Transverse colon (tissue), 4 donors: ENCODE results near the gene DNMT3B. TPM values are rescaled to one million over a fixed set of nuclear protein-coding genes. Genes with fewer than 3 reads are reported as not detected.
"Not testable (repeated sequence)": the region's sequence is repeated elsewhere in the genome, so short reads cannot be mapped to it uniquely, and the experiment has no call there.

Experiments used
- DNase-seq: peaks from one replicate; pipeline ENCODE4 v3.0.0-alpha.2; 2019
- H3K27ac ChIP-seq, 4 donors: fragments of 200-600 bp; sonication (generic); 2 replicates each; pipeline ENCODE4 v1.5.1; 2016 to 2018; ENCODE audit warnings: inconsistent platforms in 4 of 4
- H3K27me3 ChIP-seq: fragments of 200-600 bp; sonication (generic); 2 replicates; pipeline ENCODE4 v1.5.1; 2017; ENCODE audit warnings: inconsistent platforms
- H3K36me3 ChIP-seq, 4 donors: fragments of 200-600 bp; sonication (generic); 2 replicates each; pipeline ENCODE4 v1.5.1; 2017 to 2019; ENCODE audit warnings: inconsistent platforms in 4 of 4
- H3K4me1 ChIP-seq, 4 donors: fragments of 200-600 bp; sonication (generic); 2 replicates each; pipeline ENCODE4 v1.5.1; 2017 to 2020; ENCODE audit warnings: inconsistent platforms in 4 of 4
- H3K4me3 ChIP-seq, 4 donors: fragments of 200-600 bp; sonication (generic); 1 replicate in 1 of 4; 2 replicates in 3 of 4; pipeline versions ENCODE4 v1.5.1 to v1.6.1; 2017 to 2019; ENCODE audit warnings: inconsistent platforms in 4 of 4
- H3K9me3 ChIP-seq, 2 donors: fragments of 200-600 bp; sonication (generic); 2 replicates each; pipeline ENCODE4 v1.5.1; 2017 to 2019; ENCODE audit warnings: inconsistent platforms in 2 of 2
- EP300 ChIP-seq: sonication (generic); formaldehyde crosslinking; IDR thresholded peaks from one replicate; pipeline ENCODE4 v1.6.1; 2017; ENCODE audit warnings: antibody characterized with exemption, low read depth
- POLR2A ChIP-seq: fragments of 450-650 bp; IDR thresholded peaks from one replicate; pipeline ENCODE4 v1.6.1; 2016; ENCODE audit warnings: antibody characterized with exemption, mild to moderate bottlenecking, moderate library complexity
- POLR2AphosphoS5 ChIP-seq, 3 donors: sonication (generic); formaldehyde crosslinking; IDR thresholded peaks; one replicate each; pipeline ENCODE4 v1.6.1; 2016; ENCODE audit warnings: antibody characterized with exemption in 3 of 3
- WGBS, 2 donors: methylation state at CpG; one replicate each; pipeline ENCODE4 v1.1.5; 2018; ENCODE audit warnings: low coverage in 1 of 2; 5-methylcytosine and 5-hydroxymethylcytosine counted together
- in situ Hi-C, 4 donors: fragments of 200-750 bp; cut with MboI; loops; one replicate each; pipeline versions ENCODE4 v1.15.0 to v1.15.1; 2017; ENCODE audit warnings: low sequenced_read_pairs in 3 of 4, low pct_ligation_motif_present in 1 of 4, low pct_unique_long_range_greater_than_20kb in 1 of 4
- intact Hi-C: fragments of 100-400 bp; cut with DNase I; formaldehyde crosslinking; loops from one replicate; pipeline ENCODE4 v1.15.1; 2023; ENCODE audit warnings: low total_unique reads
- total RNA-seq, 4 donors: library from RNA; depleted of rRNA; stranded (reverse); fragments of >200 nt; gene quantifications; one replicate each; pipeline ENCODE4 v1.1.0, GENCODE V29; 2016
- TF ChIP-seq, protein P1 (sequence below), 5 experiments: fragments of 200-600 bp in 3 of 5; fragments of 450-650 bp in 2 of 5; sonication (generic) in 3 of 5; IDR thresholded peaks; 1 replicate in 2 of 5; 2 replicates in 3 of 5; pipeline ENCODE4 v1.5.1; 2016 to 2017; ENCODE audit warnings: antibody characterized with exemption in 5 of 5, inconsistent platforms in 3 of 5, mild to moderate bottlenecking in 2 of 5, moderate library complexity in 1 of 5

The DNMT3B gene
- total RNA-seq, 4 donors from 2014 or later = 0.37 to 6.8 (median 0.67) TPM

DNA sequence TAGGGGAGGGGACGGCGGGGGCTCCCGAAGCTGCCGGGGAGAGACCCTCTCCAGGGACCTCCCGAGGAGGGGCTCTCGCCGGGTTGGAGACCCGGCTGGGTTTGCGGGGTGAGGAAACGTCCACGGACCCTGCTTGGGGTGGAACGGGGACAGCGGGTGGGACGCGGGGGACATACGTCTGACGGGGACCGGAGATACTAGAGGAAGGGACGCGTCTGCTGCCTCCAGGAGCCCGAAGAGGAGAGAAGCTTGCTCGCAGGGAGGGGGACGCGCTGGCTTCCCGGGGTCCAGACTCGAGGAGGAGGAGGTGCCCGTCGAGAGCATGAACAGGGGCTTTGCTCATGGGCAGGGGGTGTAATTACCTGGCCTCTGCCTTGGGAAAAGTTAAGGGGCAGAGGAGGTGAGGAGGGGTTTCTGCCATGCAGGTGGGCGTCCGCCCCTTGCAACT, 593 bp downstream of the DNMT3B start:
- no peaks in the 10 kb centered on the region for H3K27me3 ChIP-seq
- H3K4me1 ChIP-seq = peaks cover 9 to 17% (median 13%) of the 10 kb centered on the region in 4 donors
- in situ Hi-C loops (no loop called here), intact Hi-C loops (no loop called here)
- H3K4me3 ChIP-seq = peak overlapping the region; percentile 81 to 87 (median 84)
- no peaks in the 10 kb centered on the region for H3K9me3 ChIP-seq
- TF ChIP-seq POLR2AphosphoS5 (IDR thresholded peaks at IDR 0.05) (no peak), POLR2A (no peak), EP300 (no peak)
- TF ChIP-seq, protein P1, sequence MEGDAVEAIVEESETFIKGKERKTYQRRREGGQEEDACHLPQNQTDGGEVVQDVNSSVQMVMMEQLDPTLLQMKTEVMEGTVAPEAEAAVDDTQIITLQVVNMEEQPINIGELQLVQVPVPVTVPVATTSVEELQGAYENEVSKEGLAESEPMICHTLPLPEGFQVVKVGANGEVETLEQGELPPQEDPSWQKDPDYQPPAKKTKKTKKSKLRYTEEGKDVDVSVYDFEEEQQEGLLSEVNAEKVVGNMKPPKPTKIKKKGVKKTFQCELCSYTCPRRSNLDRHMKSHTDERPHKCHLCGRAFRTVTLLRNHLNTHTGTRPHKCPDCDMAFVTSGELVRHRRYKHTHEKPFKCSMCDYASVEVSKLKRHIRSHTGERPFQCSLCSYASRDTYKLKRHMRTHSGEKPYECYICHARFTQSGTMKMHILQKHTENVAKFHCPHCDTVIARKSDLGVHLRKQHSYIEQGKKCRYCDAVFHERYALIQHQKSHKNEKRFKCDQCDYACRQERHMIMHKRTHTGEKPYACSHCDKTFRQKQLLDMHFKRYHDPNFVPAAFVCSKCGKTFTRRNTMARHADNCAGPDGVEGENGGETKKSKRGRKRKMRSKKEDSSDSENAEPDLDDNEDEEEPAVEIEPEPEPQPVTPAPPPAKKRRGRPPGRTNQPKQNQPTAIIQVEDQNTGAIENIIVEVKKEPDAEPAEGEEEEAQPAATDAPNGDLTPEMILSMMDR (IDR thresholded peaks at IDR 0.05) = no peak
- no peaks in the 10 kb centered on the region for H3K36me3 ChIP-seq
- DNase-seq = no peak
- H3K27ac ChIP-seq = peak overlapping the region; percentile 14 to 62 (median 20)
- 1% methylated on average over 30 of the region's 30 CpGs; no CpG with 5 or more reads in 1 of the 2 donors for WGBS, 2 donors

DNA sequence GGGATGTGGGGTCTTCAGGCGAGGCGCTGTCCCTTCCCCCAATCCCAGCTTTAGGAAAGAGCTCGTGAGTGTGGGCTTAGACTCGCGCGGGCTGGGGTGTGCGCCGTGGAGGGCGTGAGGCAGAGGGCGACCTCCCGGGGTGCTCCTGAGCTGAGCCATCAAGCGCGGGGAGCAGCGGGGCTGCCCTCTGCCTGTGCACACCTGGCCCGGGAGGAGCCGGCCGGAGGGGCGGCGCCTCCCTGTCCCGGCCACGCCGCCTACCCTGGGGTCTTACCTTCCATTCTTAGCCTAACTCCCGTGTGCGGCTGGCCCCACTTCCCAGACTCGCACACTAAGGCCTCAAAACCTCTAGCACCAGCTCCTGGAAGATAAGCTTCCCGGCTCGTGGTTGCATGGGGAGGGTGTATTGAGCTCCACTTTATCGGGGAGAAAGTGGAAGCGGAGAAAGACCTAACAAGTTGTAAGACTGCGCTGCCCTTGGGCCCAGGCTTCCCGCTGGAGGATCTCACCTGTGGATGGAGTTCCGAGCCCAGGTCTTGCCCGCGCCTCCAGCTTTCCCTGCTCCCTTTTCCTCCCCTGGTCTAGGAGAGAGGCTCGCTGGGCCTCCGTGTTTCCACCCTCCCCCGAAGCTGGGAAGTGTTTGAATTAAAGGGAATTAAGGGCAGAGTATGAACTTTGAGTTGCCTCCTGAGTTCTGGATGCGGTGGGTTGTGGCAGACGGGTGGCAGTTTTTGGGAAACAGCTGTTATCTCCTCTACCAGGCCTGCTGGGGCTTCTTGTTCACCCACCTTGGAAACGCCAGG, 1.2 kb downstream of the DNMT3B start:
- WGBS, 2 donors = 33% methylated on average over 31 of the region's 40 CpGs; no CpG with 5 or more reads in 1 of the 2 donors
- no peaks in the 10 kb centered on the region for H3K36me3 ChIP-seq
- H3K4me1 ChIP-seq = peaks cover 9 to 17% (median 13%) of the 10 kb centered on the region in 4 donors
- in situ Hi-C loops = no loop called here
- H3K9me3 ChIP-seq = no peaks in the 10 kb centered on the region
- H3K4me3 ChIP-seq = peak overlapping the region; percentile 81 to 87 (median 84)
- TF ChIP-seq POLR2A = no peak
- TF ChIP-seq, protein P1 (IDR thresholded peaks at IDR 0.05) = no peak
- no peak for TF ChIP-seq EP300
- TF ChIP-seq POLR2AphosphoS5 (IDR thresholded peaks at IDR 0.05) = no peak
- DNase-seq = no peak
- H3K27me3 ChIP-seq = no peaks in the 10 kb centered on the region
- intact Hi-C loops = no loop called here
- peak overlapping the region in 1 of 4 donors; percentile 62 for H3K27ac ChIP-seq

DNA sequence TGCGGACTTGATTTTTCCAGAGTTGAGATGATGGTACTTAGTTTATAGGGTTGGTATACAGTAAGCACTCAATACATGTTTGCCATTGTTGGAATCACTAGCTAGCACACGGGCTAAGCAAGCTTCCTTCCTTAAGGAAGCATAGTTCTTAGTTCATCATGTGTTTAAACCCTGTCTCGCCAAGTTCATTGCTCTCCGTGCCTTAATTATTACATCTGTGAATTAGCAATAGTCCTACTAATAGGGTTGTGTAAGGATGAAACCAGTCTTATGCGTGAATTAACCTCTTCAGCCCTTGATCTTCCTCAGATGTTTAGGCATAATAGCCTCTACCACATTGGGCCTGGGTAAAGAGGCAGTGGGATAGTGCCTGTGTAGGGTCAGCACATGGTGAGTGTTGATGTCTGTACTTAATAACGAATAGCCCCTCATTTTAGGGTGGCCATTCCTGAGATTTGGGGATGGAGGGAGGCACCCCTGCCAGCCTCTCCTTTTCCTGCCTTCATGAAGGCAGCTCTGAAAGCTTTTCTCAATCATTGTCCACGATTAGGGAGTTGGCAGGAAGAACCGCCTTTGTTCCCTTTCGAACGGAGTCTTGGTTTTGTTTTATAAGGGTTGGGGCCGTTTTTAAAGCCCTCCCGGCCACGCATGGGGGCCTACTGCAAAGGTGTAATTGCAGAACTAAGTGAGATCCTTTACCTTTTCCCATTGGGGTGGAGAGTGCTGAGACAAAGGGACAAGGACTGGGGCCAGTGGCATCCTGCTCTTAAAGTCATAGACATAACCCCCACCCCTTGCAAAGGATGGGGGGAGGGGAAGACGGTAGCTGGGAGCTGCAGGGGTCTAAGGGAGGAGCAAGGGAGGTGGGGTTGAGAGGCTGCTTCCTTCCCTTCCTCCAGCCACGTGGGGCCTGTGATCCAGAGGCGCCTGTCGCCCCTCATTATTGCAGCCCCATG, 2.1 kb downstream of the DNMT3B start:
- no peaks in the 10 kb centered on the region for H3K9me3 ChIP-seq
- TF ChIP-seq EP300 (no peak), POLR2A (no peak), POLR2AphosphoS5 (IDR thresholded peaks at IDR 0.05) (no peak)
- TF ChIP-seq, protein P1 (IDR thresholded peaks at IDR 0.05) = no peak
- in situ Hi-C loops (no loop called here), intact Hi-C loops (no loop called here)
- H3K36me3 ChIP-seq = no peaks in the 10 kb centered on the region
- H3K4me3 ChIP-seq = no peak overlapping the region
- WGBS, 2 donors = 68 to 77% methylated on average over 11 to 17 of the region's 17 CpGs
- no peaks in the 10 kb centered on the region for H3K27me3 ChIP-seq
- no peak for DNase-seq
- H3K4me1 ChIP-seq = peaks cover 9 to 17% (median 13%) of the 10 kb centered on the region in 4 donors
- no peak overlapping the region for H3K27ac ChIP-seq

DNA sequence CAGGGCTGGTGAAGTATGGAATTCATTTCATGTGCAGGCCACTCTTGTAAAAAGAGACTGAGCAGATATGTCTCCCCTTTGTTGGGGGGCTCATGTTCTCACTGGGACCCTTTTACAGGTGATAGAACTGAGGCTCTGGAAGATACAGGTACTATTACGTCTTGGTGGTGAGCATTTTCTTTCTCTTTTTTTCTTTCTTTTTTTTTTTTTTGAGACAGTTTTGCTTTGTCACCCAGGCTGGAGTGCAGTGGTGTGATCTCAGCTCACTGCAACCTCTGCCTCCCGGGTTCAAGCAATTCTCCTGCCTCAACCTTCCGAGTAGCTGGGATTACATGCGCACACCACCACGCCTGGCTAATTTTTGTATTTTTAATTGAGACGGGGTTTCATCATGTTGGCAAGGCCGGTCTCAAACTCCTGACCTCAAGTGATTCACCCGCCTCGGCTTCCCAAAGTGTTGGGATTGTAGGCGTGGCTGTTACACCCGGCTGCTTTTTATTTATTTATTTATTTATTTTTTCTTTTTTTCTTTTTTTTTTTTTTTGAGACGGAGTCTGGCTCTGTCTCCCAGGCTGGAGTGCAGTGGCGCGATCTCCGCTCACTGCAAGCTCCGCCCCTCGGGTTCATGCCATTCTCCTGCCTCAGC, 3.2 kb downstream of the DNMT3B start:
- H3K4me1 ChIP-seq = peaks cover 9 to 17% (median 13%) of the 10 kb centered on the region in 4 donors
- WGBS, 2 donors = 86 to 93% methylated on average over 11 to 17 of the region's 17 CpGs
- H3K9me3 ChIP-seq, H3K4me3 ChIP-seq, DNase-seq, H3K36me3 ChIP-seq, H3K27ac ChIP-seq, intact Hi-C loops, H3K27me3 ChIP-seq, in situ Hi-C loops: not testable (repeated sequence)
